Medulla oblongata (tissue), 1 donor: ENCODE data around the gene FEM1B.
A peak's percentile ranks its signal among the peaks of the same experiment; 100 is the strongest.

Experiments used
- DNase-seq: peaks from one replicate; pipeline ENCODE4 v3.0.0-alpha.2; 2015; ENCODE audit errors: extremely low spot score

The FEM1B gene

DNA sequence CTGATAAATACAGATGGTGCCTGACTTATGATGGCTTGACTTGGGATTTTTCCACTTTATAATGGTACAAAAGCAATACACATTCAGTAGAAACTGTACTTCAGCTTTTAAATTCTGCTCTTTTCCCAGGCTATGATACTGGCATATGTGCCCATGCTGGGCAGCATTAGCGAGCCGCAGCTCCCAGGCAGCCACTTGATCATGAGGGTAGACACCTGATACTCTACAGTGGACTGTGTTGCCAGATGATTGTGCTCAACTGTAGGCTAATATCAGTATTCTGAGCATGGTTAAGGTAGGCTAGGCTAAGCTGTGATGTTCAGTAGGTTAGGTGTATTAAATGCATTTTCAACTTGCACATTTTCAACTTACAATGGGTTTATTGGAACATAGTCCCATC is 17.7 kb upstream of the FEM1B start:
- no peak for DNase-seq

DNA sequence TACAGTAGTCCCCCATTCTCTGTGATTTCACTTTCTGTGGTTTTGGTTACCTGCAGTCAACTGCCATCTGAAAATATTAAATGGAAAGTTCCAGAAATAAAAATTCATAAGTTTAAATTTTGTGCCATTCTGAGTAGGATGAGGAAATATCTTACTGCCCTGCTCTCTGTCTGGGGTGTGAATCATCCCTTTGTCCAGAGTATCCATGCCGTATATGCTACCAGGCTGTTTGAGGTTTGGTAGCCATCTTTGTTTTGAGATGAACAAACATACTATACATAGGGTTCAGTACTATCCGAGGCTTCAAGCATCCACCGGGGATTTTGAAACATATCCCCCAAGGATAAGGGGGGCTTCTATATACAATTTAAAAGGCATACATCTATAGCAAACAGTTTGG is 16.3 kb upstream of the FEM1B start:
- DNase-seq: no peak

DNA sequence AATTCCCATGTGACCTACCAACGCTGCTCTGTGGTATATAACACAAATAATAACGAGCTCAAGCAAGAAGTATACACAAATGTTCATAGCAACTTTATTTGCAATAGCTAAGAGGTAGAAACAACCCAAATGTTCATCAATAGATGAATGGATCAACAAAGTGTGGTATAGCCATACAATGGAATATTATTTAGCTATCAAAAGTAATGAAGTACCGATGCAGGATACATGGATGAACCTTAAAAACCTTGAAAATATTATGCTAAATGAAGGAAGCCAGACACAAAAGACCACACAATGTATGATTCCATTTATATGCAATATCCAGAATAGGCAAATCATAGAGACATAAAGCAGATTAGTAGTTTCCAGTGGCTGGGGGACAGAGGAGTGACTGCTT is 15.6 kb upstream of the FEM1B start:
- no peak for DNase-seq

DNA sequence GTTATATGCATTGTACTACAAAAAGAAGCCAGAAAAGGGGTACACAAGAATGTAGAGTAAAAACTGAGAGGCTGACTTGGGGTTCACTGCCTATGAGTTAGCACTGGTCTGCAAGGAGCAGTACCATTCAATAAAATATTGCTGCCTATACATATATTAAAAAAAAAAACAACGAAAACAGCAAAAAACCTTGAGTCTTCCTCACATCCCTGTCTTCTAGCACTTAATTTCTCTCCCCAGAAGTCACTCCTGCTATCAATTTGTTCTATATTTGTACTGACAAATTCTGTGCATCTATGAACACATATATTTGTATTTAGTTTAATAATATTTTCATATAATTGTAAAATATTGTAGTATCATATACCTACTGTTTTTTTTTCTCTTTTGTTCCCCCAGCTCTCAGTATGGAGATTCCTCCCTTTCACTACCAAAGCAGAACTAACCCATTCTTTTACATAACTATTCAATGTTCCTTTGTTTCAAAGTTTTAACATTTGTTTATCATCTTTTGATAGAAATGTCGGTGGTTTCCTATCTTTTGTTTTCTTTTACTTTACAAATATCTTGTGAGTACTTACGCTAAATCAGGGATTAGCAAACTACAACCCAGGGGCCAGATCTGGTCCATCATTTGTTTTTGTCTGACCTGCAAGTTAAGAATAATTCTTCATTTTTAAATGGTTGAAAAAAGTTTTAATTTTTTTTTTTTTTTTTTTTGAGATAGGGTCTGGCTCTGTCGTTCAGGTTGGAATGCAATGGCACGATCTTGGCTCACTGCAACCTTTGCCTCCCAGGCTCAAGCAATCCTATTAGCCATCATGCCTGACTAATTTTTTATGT is 14.8 kb upstream of the FEM1B start:
- no peak for DNase-seq

DNA sequence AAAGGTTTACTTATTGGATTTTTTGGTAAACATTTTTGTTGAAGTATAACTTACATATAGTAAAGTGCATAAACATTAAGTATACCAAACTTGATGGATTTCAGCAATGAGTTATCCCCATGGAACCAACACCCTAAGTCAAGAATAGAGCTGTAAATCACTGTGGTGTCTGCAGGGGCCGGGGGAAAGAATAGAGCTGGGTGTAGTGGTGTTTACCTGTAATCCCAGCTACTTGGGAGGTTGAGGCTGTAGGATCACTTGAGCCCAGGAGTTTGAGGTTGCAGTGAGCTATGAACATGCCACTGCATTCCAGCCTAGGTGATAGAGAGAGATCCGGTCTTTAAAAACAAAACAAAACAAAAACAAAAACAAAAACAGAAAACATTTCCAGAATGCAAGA is 13.3 kb upstream of the FEM1B start:
- DNase-seq: no peak

DNA sequence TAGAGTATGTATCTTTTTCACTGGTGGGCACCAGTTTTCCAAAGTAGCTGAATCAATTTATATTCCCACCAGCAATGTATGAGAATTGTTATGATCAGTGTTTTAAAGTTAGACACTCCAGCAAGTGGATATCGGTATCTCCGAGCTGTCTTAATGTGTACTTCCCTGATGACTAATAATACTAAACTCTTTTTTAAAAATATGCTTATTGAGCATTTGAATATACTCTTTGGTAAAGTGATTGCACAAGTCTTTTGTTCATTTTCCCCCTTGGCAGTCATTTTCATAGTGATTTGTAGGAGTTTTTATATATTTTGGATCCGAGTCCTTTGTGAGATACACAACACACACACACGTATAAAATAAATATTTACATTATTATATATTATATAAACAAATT is 12.5 kb upstream of the FEM1B start:
- no peak for DNase-seq

DNA sequence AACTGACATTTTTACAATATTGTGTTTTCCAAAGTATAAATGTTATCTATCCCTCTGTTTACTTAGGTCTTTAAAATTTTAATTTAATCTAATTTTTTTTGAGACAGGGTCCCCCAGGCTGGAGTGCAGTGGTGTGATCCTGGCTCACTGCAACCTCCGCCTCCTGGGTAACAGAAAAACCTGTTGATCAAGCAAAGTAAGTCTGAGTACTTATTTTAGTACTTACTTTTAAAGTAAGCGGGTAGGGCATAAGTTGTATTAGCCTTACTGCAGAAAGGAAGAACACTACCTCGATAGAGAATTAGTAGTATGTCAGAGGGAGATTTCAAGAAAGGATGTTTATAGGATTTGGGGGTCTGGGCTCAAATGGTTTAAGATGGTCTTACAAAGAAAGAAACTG is 11.9 kb upstream of the FEM1B start:
- no peak for DNase-seq

DNA sequence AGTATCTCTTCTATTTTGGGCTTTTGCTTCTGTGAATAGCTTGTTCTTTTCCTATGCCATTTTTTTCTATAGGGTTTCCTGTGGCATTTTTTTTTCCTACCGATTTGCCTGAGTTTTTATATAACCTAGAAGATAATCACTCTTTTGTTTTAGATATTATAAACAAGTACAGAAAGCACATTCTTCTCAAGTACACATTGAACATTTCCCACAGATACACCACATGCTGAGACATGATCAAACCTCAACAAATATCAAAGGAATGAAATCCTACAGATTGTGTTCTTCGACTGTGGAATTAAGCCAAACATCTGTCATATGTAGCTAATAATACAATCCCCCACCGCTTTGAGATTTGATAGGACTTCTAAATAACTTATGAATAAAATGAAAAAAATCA is 9.1 kb upstream of the FEM1B start:
- no peak for DNase-seq

DNA sequence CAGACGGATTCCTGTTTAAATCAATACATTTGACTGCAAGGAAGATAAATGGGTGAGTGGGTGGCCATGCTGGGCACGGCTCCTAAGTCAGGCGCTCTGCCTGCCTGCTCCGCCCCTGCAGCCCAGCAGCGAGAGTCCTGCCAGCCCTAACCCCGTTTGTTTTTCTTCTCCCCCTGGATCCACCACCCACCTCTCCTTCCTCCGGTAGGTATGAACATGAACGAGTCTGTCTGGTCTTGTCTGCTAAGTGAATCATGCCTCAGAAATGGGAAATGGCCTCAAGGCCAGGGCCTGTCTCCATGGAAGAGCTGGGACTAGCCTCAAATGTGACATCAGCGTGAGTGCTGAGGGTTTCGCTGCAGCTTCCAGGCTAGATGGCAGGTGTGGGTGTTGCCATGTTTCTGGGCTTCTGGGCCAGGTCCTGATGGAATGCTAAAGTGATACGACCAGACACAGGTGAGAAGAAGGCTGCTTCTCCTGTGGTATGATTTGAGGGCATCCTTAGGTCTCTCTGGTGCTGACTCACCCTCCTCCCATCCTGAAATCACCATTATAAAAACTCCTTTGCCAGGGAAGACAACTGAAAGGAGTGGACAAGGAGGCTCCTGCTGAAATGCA is 5.6 kb upstream of the FEM1B start:
- DNase-seq: peak; percentile 65

DNA sequence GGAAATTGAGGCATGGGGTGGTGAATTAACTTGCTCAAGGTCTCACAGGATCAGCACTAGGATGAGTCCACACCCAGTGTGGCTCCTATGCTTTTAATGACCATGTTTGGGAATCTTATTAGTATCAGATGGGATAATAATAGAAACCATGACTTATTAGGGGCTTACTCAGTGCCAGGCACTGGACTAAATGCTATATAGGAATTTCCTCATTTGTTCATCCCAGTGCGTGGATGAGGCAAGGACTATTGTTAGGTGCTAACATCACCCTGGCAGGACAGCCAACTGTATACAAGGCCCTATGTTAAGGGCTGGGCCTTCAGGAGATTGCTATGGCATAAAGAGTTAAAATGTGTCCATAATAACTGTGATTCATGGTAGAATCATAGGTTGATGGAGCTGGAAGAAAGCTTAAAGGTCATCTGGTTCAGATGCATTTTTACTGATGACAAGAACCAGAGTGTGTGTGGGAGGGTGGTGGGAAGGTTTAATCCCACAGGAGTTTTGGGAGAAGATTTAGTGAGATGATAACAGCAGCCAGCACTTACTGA is 4.7 kb upstream of the FEM1B start:
- no peak for DNase-seq

DNA sequence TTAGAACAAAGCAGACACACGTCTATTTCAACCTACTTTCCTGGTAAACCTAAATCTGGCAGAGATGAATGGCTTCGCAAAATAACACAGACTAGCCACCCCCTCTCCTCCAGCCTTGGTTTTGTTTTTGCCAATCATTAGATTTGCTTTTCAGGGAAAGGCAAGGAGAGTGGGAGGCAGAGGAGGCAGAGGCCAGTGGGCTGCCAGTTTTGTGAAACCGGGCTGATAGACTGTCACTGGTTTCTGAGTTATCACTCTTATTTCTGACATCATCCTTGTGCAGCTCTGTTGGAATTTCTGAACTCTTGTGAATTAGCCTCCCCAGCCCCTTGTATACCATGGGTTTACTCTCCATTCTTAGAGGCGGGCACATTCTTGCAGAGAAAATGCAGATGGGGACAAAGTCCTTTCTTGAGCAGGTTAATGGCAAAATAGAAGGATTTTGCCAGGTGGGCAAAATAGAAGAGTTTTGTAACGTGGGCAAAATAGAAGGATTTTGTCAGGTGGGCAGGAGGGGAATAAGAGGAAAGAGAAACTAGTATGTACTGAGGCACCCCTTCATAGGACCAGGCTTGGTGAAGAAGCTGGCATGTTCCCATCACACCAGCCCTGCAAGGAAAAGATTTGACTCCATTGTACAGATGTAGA is 3.2 kb upstream of the FEM1B start:
- no peak for DNase-seq

DNA sequence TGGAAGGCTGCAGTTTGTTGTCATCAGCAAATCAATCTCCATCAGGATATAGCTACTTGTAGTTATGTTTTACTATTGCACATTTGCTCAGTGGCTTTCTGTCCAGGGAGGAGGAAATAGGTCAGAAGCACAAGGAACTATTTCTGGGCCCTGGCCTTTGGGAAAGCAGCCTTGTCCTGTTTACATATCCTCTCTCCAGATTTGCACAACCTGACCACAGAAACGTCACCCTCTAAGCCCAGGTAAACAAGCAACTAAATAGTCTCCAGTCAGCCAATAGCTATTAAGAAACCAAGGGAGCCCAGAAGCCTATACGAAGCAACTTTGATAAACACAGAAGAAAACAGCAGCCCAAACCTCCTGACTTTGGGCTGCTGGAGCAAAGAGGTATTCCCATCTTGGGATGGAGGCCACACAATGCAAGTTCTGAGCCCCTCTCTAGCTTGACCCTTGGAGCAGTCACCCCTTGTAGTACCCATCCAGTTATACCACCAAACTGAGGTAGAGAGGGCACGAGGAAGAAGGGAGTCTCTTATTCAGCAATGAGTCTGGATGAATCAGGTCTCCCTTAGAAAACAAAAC is 2.3 kb upstream of the FEM1B start:
- no peak for DNase-seq

DNA sequence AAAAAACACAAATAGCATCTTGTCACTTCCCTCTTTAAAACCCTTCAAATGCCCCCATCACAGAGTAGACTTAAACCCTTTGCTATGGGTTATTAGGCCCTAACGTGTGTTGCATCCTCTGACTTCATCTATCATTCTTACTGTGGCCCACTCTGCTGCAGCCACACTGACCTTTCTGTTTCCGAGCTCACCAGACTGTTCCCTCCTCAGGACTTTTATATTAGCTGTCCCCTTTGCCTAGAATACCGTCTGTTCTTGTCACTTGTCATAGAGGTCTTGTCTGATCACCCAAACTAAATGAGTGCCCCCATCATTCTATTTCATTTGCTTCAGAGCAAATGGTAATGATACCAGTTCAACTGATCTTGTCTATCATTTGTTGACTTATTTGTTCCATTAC is 877 bp upstream of the FEM1B start:
- peak; percentile 48 for DNase-seq

DNA sequence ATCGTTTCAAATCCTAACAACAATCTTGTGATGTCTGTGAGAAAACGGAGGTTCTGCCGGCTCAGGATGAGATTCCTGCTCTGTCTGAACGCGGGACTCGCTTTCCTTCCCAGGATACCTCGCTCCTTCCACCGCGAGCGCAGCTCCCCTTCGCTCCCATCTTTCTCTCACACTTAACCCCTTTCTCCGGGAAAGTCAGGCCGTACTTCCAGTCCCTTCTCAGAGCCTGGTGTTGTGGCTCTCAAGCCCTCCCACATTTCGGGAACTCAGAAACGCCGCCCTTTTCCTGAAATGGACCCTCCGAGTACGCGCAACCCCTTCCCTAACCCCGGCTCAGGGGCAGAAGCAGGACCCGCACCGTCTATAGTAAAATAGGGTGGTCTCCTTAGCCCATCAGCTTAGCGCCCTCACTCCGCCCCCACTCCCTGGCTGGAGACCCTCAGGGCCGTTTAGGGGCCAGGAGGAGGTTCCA is 378 bp upstream of the FEM1B start:
- DNase-seq: peak; percentile 66

DNA sequence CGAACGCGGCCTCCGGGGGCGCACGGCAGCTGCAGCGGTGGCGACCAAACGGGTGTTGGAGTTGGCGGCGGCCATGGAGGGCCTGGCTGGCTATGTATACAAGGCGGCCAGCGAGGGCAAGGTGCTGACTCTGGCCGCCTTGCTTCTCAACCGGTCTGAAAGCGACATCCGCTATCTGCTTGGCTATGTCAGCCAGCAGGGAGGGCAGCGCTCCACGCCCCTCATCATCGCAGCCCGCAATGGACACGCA is 725 bp downstream of the FEM1B start:
- DNase-seq: no peak

DNA sequence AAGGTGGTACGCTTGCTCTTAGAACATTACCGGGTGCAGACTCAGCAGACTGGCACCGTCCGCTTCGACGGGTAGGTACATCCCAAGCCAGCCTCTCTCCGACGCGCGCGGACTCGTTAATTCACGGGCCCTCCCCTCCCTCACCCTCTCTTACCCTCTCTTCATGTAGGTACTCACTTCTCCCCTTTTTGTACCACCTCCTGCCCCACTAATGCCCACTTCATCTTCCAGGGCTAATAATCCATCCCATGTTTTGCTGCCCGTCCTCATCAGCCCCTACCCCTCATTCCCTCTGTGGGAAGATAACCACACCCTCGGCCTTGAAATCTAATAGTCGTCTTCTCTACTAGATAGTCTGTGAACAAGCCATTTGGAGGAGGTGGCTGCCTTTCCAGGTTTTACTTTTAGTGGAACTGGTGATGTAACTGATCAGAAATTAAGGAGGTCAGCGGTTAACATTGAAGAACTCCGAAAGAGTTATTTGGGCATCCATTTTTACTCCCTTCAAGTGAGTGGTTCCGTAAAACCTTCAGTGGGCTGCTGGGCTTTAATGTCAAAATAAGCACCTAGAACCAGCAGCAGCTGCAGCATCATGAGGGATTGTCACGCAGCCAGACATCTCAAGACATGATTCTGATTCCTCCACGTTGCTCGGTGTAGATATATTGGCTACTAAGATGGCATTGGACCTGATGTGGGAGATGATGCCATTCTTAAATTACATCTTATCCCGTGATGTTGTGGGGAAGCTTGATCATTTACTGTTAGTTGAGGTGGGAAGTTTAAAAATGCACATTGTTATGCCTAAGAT is 1.3 kb downstream of the FEM1B start:
- peak; percentile 41 for DNase-seq

DNA sequence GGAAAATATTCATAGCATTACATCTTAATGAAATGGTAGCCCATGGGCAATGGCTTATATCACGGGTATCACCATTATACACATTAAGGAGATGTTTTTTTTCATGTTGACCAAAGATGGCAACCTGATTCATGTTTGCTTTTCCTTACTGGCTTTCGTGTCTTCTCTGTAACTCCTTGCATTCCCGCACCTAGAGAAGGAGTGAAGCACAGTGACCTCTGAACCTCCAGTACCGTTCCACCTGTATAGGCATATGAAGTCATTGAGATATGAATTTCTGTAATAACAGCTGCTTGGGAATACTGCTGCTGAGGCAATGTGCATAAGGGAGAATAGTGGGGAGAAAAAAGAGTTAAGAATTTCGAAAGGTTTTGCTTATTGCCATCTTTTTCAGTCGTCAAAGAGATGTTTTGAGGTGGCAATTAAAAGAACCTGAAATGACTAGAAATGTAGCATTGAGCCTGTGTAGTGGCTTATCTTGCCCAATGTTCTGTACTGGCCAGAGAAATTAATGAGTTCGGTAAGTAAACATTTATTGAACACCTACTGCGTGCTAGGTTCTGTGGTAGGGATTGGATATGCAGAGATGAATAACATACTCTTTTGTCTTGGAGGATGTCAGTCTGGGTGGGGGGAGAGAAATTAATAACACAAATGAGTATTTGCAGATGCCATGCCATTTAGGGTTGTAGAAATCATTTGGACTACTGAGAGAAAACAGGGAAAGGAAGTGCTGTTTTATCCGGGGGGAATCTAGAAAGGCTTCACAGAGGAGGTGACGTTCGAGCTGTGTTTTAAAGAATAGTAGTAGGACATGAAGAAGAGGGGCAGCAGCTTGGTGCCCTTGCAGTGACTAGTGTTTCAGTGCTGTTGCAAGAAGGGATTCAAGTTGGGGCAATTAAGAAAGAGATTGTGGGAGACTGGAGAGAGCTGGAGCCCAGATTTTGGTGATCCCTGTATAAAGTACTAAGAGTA is 2.5 kb downstream of the FEM1B start:
- DNase-seq: no peak

DNA sequence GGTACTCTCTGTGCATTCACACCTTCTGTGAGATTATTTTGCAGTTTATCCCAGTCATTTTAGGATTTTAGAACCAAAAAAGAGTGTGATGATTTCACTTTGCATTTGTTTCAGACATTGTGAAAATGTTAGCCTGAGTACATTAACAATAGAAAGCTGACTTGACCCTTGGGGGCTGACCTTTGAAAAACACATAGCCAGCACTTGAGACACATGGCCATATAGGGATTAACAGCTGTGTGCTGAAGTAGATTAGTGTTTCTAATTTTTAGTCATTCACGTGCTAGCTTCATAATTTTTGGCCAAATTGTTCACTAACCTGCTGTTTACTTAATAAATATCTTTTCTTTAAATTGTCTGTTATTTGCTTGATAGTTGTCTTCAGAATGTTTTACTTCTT is 3.5 kb downstream of the FEM1B start:
- DNase-seq: no peak

DNA sequence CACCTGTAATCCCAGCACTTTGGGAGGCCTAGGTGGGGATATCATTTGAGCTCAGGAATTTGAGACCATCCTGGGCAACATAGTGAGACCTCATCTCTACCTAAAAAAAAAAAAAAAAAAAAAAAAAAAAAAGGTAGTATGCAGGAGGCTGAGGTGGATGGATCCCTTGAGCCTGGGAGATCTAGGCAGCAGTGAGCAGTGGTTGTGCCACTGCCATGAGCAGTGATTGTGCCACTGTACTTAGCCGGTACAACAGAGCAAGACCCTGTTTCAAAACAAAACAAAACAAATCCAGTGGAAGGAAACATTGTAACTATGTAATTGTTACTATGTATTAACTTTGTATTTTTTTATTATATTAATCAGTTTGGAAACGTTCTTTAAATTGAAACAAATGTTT is 5.9 kb downstream of the FEM1B start:
- no peak for DNase-seq

DNA sequence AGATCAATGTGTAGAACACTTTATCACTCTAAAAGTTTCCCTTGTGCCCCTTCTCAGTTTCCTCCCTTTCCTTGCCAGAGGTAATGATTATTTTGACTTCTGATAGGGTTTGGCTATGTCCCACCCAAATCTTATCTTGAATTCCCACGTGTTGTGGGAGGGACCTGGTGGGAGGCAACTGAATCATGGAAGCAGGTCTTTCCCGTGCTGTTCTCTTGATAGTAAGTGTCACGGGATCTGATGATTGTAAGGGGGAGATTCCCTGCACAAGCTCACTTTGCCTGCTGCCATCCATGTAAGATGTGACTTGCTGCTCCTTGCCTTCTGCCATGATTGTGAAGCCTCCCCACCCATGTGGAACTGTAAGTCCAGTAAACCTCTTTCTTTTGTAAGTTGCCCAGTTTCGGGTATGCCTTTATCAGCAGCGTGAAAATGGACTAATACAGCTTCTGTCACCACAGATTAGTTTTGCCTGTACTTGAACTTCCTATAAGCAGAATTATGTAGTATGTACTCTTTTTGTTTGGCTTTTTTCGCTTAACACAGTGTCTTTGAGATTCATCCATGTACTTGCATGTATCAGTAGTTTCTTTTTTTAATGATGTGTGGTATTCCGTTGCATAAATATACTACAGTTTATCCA is 7.2 kb downstream of the FEM1B start:
- no peak for DNase-seq
